Neutrophil (primary cell): ENCODE measurements around the gene SPIN1.

Experiments used
- H3K27ac ChIP-seq: fragments of 200-600 bp; sonication (generic); 2 replicates; pipeline ENCODE4 v1.5.1; 2016; ENCODE audit warnings: mild to moderate bottlenecking, moderate library complexity
- H3K27me3 ChIP-seq: fragments of 200-600 bp; sonication (generic); 2 replicates; pipeline ENCODE4 v1.6.0; 2016; ENCODE audit warnings: mild to moderate bottlenecking
- H3K36me3 ChIP-seq: fragments of 200-600 bp; sonication (generic); 2 replicates; pipeline ENCODE4 v1.5.1; 2017
- H3K4me1 ChIP-seq, 2 experiments: fragments of 200-600 bp in 1 of 2; sonication (generic) in 1 of 2; 1 replicate in 1 of 2; 2 replicates in 1 of 2; pipeline versions ENCODE4 v1.5.1 to v1.6.1; 2013 to 2016; ENCODE audit warnings: low read depth in 1 of 2, low read length in 1 of 2, mild to moderate bottlenecking in 1 of 2, moderate library complexity in 1 of 2; ENCODE audit not compliant: control insufficient read depth in 1 of 2, insufficient read depth in 1 of 2
- H3K4me3 ChIP-seq, 2 experiments: fragments of 200-600 bp in 1 of 2; sonication (generic) in 1 of 2; 1 replicate in 1 of 2; 2 replicates in 1 of 2; pipeline ENCODE4 v1.5.1; 2013 to 2016; ENCODE audit warnings: low read depth in 1 of 2, low read length in 1 of 2, mild to moderate bottlenecking in 1 of 2, moderate library complexity in 1 of 2
- H3K9me3 ChIP-seq: fragments of 200-600 bp; sonication (generic); 2 replicates; pipeline ENCODE4 v1.5.1; 2016
- TF ChIP-seq, protein P1 (sequence below): fragments of 200-600 bp; sonication (generic); IDR thresholded peaks from 2 replicates; pipeline ENCODE4 v1.5.1; 2016; ENCODE audit warnings: antibody characterized with exemption

SPIN1 gene

DNA sequence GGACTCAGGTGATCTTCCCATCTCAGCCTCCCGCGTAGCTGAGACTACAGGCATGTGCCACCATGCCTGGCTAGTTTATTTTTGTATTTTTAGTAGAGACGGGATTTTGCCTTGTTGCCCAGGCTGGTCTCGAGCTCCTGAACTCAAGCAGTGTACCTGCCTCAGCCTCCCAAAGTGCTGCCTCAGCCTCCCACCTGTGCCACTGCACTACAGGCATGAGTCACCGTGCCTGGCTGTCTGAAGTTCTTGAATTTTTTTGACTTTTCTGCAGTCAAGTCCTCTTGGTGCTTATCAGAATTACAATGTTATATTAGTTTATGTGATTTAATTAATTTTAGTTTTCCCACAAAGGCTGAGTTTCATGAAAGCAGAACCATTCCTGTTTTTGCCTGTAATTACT, 9.8 kb downstream of the SPIN1 start:
- H3K4me1 ChIP-seq, result peaks cover 0 to 3% of the 10 kb centered on the region in 2 experiments
- H3K9me3 ChIP-seq, result no peaks in the 10 kb centered on the region

DNA sequence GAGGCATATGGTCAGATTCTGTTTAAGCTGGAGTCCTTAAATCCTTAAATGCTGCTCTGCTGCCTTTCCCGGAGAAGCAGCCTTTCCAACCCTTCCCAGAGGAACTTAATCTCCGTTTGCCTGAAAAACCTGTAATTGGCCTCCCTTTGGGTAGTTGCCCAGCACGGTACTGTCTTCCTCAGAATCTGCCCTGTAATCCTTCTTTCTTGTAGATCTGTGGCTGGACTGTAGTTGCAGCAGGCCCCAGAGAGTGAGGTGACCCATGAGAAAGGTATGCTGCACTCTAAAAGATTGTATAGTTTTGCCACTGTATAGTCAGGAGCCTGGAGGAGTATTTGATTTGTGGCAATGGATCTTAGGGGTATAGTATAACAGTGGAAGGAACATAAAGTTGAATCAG, 11.7 kb downstream of the SPIN1 start:
- Histone ChIP-seq H3K27me3 (no peaks in the 10 kb centered on the region), H3K27ac (no peak overlapping the region), H3K4me1 (peaks cover 0 to 3% of the 10 kb centered on the region in 2 experiments), H3K4me3 (no peak overlapping the region), H3K9me3 (no peaks in the 10 kb centered on the region), H3K36me3 (no peaks in the 10 kb centered on the region)
- TF ChIP-seq, protein P1, sequence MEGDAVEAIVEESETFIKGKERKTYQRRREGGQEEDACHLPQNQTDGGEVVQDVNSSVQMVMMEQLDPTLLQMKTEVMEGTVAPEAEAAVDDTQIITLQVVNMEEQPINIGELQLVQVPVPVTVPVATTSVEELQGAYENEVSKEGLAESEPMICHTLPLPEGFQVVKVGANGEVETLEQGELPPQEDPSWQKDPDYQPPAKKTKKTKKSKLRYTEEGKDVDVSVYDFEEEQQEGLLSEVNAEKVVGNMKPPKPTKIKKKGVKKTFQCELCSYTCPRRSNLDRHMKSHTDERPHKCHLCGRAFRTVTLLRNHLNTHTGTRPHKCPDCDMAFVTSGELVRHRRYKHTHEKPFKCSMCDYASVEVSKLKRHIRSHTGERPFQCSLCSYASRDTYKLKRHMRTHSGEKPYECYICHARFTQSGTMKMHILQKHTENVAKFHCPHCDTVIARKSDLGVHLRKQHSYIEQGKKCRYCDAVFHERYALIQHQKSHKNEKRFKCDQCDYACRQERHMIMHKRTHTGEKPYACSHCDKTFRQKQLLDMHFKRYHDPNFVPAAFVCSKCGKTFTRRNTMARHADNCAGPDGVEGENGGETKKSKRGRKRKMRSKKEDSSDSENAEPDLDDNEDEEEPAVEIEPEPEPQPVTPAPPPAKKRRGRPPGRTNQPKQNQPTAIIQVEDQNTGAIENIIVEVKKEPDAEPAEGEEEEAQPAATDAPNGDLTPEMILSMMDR, result no peak

More for the DNA sequence above, 9.8 kb downstream of the SPIN1 start:
- no peaks in the 10 kb centered on the region for H3K36me3 ChIP-seq
- TF ChIP-seq, protein P1, result no peak
- H3K27me3 ChIP-seq, result no peaks in the 10 kb centered on the region
- no peak overlapping the region for H3K4me3 ChIP-seq
- no peak overlapping the region for H3K27ac ChIP-seq

DNA sequence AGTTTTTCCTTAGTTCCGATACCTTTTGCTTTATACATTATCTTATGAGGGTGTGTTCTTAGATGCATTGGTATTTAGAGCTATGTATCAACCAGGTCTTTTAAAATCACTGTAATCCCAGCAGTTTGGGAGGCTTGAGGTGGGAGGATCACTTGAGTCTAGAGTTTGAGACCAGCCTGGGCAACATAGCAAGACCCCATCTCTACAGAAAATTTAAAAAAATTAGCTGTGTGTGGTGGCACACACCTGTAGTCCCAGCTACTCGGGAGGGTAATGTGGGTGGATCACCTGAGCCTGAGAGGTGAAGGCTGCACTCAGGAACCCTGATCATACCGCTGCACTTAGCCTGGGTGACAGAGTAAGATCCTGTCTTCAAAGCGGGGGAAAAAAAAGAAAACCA, 15.1 kb downstream of the SPIN1 start:
- no peaks in the 10 kb centered on the region for H3K36me3 ChIP-seq
- TF ChIP-seq, protein P1, result no peak
- no peaks in the 10 kb centered on the region for H3K27me3 ChIP-seq
- H3K4me1 ChIP-seq, result peaks cover 0 to 3% of the 10 kb centered on the region in 2 experiments
- H3K4me3 ChIP-seq, result no peak overlapping the region
- H3K27ac ChIP-seq, result no peak overlapping the region
- H3K9me3 ChIP-seq, result no peaks in the 10 kb centered on the region

DNA sequence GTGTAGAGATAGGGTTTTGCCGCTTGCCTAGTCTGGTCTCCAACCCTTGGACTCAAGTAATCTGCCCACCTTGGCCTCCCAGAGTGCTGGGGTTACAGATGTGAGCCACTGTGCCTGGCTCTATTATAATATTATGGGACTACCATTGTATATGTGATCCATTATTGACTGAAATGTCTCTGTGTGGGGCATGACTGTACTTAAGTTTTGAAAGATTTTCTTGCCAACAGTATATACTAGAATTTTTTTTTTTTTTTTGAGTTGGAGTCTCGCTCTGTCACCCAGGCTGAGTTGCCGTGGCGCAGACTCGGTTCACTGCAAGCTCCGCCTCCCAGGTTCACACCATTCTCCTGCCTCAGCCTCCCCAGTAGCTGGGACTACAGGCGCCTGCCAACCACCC, 17.8 kb downstream of the SPIN1 start:
- H3K4me1 ChIP-seq, result peaks cover 0 to 3% of the 10 kb centered on the region in 2 experiments
- TF ChIP-seq, protein P1, result no peak
- H3K27me3 ChIP-seq, result no peaks in the 10 kb centered on the region
- H3K36me3 ChIP-seq, result no peaks in the 10 kb centered on the region
- H3K9me3 ChIP-seq, result no peaks in the 10 kb centered on the region
- H3K27ac ChIP-seq, result no peak overlapping the region
- no peak overlapping the region for H3K4me3 ChIP-seq

DNA sequence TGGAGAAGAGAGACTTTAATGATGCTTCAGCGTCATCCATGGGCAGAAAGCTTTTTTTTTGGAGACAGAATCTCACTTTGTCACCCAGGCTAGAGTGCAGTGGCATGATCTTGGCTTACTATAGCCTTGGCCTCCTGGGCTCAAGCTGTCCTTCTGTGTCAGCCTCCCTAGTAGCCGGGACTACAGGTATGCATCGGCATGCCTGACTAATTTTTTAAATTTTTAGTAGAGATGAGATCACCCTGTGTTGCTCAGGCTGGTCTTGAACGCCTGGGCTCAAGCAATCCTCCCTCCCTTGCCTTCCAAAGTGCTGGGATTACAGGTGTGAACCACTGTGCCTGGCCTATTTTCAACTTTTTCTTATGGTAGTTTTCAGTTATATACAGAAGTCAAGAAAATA, 23.2 kb downstream of the SPIN1 start:
- Histone ChIP-seq H3K27me3 (no peaks in the 10 kb centered on the region), H3K4me3 (no peak overlapping the region), H3K9me3 (peaks cover 6% of the 10 kb centered on the region), H3K4me1 (no peaks in the 10 kb centered on the region), H3K27ac (no peak overlapping the region), H3K36me3 (no peaks in the 10 kb centered on the region)
- TF ChIP-seq, protein P1, result no peak

DNA sequence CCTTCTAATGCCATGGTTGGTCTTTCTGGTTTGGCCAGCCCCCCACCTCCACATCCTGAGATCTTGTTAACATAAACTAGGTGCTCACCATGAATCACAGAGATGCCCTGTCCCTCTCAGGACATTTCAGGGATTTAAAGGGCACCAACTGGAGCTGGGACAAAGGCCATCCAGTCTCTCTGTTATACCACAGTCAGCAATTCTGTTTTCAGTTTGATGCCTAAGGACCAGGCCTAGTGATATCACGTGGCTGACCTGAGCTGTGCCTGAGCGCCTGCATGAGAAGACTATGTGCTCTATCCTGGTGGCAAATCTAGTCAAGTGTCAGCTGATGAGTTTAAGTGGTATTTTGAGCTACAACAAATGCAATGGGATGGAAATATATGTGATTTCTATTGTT, 26.1 kb downstream of the SPIN1 start:
- Histone ChIP-seq H3K27me3 (no peaks in the 10 kb centered on the region), H3K4me1 (no peaks in the 10 kb centered on the region), H3K9me3 (peaks cover 9% of the 10 kb centered on the region), H3K27ac (no peak overlapping the region), H3K4me3 (no peak overlapping the region), H3K36me3 (no peaks in the 10 kb centered on the region)
- TF ChIP-seq, protein P1, result no peak
